HG02885 (cell line): ENCODE results near the gene ING3.

Experiments
- ATAC-seq: cut with Tn5 transposase; IDR thresholded peaks from one replicate; pipeline ENCODE4 v1.9.1; 2021; ENCODE audit warnings: mild to moderate bottlenecking; ENCODE audit not compliant: unreplicated experiment, poor library complexity

The ING3 gene, protein sequence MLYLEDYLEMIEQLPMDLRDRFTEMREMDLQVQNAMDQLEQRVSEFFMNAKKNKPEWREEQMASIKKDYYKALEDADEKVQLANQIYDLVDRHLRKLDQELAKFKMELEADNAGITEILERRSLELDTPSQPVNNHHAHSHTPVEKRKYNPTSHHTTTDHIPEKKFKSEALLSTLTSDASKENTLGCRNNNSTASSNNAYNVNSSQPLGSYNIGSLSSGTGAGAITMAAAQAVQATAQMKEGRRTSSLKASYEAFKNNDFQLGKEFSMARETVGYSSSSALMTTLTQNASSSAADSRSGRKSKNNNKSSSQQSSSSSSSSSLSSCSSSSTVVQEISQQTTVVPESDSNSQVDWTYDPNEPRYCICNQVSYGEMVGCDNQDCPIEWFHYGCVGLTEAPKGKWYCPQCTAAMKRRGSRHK

DNA sequence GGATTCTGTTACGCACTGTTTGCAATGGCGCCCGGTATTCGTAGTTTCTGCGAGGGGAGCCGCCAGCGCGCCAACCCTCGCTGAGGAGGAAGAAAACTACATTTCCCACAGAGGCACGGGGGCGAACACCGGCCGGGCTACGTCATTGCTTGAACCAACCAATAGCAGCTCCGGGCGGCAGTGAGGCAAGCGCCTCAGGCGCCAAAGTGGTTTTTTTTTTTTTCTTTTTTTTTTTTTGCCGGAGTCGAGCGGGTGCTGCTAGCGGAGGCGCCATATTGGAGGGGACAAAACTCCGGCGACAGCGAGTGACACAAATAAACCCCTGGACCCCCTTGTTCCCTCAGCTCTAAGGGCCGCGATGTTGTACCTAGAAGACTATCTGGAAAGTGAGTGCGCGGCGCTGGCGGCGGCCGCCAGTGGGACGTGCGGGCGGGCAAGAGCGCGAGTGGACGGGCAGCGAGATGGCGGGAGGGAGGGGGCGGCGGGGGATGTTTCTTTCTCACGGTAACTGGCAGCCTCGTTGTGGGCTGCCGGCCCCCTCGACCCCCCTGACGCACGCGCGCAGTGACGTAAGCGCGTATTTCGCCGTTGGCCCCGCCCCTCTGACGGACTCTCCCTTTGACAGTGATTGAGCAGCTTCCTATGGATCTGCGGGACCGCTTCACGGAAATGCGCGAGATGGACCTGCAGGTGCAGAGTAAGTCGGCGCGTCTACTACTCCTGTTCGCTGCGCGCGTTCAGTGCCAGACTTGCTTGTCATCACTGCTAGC, at the start of gene ING3:
TSS of gene ING3 (plus strand) at position 239 of the 770 bp plus-strand sequence. CDS start at position 359, 120 bp downstream.
- ATAC-seq, result peak; percentile 96

DNA sequence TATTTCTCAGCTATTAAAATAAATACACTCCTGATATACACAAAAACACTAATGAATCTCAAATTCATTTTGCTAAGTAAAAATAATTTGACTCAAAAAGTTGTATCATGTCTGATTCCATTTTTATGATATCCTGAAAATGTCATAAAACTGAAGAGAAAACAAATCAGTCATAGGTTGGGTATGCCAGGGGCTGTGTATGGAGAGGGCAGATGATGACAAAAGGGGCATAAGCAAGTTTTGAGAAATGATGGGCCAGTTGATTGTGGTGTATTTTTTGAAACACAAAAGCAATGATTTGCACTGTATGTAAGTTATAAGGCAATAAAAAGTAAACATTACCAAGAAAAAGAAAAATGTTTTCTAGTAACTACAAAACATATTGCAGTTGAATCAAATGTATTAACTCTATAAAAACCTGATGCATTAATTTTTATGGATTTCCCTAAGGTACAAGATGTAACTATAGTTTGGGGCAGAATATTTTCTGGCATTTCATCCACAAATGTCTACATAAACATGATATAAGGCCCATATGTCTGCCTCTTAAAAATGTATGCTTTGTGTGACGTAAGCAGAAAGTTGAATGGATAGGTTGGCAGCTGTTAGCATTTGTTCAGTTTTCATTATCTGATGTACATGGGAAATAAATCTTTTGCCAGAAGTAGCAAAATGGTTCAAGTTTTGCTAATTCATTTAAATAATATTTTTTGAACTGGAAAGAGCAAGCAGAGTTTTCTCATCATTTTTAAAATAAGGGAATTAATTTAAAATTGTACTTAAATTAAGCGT, 35.1 kb upstream of the ING3 start:
- no peak for ATAC-seq

DNA sequence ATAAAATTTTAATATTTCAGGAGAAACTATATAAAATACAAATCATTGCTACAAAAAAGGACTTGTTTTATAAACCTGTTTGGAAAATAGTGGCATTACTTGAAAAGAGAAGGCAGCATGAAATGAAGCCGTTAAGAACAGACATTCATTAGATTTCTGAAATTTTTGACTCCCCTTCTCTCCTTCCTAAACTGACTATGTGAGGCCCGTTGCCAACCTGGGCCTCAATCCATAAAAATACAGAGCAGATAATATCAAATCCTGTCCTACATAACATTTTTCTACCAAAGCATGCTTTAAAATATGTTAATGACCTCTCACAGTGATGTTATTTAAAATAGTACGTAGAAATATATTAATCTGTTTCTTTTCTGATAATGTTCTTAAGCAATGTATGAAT, 34.5 kb upstream of the ING3 start:
- no peak for ATAC-seq

DNA sequence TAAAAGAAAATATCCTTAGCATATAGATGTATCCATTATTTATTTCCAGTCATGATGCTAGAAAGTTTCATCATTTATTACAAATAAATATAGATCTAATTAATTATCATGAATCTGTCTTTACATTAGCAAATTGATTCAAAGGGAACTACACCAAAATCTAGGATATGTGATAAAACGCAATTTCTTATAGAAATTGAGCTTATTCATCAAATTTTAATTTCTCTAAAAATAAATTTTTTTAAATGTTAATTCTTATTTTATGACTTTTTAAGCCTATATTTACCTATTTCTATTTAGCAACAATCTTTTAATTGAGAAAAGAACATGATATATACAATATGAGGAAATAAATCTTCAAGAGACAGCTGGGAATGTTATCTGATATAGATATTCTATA, 34.0 kb upstream of the ING3 start:
- ATAC-seq, result no peak

DNA sequence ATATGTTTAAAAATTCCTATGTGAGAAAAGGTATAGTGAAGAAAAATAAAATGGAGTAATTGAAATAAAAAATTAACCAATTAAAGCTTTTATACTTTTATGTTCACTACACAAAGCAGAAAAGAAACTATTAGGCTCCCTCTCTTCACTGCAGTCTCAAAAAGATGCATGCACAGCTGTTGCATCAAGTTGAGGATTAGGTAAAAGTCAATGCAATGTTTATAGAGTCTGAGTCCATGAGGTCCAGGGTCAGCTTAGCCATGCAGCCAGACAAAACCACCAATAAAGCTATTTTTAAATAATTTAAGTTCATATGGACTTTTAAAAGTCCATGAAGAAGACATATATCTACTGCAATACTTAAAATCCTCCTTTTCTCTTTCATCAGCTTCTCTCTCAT, 31.1 kb upstream of the ING3 start:
- ATAC-seq, result no peak

DNA sequence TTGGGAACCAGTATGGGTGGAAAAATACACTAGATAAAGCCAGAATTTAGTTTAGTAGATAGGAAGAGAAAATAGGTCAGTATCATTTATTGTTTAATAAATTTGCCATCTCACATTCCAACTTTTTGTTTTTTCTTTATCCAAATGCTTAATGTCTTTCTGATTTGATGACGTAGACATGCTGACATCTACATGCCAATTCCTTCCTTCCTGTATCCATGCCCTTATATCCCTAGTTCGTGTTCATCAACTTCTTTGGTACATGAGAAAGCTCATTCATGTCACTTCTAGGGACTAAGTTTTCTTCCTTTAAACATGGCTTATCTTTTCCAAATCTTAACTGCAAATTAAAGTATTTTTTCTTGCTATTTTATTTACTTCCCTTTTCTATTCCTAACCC, 30.5 kb upstream of the ING3 start:
- no peak for ATAC-seq

DNA sequence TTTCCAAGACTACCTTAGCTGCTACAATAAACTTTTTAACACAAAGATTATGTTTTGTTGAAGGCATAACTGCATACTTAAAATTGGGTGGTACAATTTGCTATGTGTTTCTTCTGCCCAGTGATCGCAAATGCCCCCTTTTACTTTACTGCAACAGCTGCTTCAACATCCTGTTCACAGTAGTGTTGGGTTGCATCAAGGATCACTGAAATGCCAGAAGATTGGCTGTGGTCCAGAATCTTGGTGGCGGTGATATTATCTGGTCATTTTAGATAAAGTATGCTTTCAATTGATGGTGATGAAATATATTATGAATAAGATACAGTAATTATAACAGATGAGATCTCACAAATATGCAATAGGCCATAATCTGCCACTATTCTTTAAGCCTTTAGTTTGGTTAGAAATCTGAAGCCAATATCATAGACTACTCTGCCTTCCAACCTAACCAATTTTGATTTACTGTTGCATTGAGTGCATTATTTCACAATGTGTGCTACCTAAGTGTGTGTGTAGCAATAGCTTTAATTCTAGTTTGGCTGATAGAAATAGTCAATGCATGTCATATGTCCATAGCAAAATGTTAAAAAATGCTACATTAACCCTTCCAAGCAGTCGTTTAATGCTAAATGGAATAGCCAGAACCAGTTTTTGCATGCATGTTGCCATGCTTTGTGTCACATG, 29.8 kb upstream of the ING3 start:
- ATAC-seq, result no peak

DNA sequence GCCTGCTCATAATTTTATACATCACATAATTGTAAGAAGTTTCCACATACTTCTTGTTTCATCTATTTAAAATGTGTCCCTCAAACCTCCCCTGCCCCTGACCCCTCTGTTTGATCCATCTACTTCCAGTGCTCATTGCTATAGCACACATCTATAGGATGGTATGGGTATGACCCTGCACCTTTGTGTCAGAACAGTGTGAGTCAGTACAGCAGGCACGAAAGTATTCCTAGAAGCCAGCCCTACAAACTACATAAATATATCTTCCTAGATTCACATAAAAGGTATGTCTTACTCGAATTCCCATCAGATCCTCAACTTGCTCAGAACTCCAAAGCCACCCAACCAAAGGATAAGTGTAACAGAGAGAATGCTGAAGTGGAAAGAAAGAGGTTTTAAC, 25.7 kb upstream of the ING3 start:
- ATAC-seq, result no peak

DNA sequence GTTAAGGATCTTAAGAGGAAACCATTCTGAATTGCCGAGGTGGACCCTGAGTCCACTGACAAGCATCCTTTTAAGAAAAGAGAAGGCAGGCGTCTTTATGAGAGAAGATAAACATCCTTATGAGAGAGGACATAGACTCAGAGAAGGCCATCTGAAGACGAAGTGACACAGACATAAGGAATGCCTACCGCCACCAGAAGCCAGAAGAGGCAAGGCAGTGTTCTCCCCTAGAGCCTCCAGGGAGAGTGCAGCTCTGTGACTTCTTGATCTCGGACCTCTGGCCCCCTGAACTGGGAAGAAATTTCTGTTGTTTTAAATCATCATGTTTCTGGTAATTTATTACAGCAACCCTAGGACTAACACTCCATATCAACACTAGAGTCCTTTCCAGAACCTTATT, 25.2 kb upstream of the ING3 start:
- no peak for ATAC-seq

DNA sequence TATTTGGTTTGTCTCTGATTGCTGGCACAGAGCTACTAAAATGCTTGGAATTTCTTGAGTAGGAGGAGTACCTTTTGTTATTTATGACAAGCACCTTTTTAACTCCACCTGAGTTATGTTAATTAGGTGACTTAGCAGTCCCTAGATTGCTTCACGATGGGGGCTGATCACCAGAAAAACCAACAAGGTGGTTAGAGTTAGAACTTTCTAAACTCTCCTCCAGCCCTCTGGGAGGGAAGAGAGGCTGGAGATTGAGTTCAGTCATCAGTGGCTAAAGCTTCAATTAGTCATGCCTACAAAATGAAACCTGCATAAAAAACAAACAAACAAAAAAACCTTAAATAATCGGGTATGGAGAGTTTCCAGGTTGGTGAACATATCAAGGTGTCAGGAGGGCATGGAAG, 23.6 kb upstream of the ING3 start:
- ATAC-seq, result no peak

DNA sequence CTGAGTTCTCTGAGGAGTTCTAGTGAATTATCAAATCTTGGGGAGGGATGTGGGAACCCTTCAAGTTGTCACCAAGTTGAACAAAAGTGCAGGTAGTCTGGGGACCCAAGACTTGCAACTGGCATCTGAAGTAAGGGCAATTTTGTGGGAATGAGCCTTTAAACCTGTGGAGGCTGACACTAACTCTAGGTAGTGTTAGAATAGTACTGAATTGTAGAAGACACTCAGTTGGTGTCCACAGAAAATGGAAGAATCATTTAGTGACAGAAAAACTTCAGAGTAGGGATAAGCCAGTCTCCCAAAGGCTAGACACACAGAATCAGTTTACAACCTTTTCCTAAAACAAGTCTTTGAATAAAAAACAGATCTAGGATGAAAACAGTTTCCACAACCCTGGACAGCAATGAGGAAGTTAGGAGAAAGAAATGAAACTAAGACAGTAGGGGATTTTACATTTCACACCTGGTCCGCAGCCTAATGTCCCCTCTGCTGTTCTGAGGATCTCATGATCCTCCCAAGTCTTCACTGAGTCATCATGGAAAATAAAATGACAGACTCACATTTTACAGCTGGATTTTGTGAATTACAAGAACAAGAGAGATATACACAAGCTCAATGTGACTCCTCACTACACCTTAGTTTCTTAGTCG, 23.0 kb upstream of the ING3 start:
- peak; percentile 82 for ATAC-seq

DNA sequence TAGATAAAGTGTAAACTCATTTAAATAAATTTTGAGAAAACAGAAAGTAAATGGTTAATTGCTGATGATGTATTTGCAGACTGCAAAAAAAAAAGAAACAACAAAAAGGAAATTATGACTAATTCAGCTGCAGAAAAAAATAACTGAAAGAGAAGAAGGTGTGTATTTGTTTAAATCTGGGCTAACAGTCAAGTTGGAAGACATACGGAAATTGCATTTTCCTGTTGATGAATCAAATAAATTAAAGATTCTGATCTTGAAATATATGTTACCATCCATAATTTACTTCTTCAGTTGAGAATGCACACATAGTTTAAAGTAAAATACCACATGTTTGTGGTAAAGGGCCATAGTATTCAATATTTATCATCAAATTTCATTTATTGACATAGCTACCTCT, 19.3 kb upstream of the ING3 start:
- ATAC-seq, result no peak

DNA sequence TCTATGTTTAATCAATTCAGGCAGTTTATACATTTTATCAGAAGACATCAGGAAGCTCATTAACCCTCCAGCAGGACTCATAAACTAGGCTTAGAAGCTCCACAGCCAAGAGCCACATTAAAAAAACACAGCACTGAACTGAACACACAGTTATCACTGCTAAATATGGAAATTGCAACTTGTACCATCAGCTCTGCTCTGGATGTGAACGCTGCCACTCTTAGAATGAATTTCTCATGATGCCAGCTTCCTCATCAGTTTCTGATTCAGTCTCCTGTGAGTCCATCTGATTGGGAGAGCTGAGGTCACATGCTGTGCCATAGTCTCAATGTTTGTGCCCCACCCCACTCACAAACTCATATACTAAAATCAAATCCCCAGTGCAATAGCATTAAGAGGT, 17.1 kb upstream of the ING3 start:
- ATAC-seq, result no peak

DNA sequence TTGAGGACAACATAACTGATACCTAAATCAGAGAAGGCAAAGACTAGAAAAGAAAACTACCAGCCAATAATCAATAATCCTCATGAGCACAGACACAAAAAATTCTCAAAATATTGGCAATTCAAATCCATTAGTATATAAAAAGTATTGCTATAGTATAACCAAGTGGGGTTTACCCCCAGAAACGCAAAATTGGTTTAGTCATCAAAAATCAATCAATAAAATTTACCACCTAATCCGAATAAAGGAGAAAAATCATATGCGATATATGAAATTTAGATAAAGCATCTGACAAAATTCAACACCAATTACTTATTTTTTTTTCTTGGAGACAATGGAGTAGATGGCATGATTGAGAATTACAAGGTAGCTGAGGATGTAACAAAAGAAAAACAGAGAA, 11.2 kb upstream of the ING3 start:
- ATAC-seq, result no peak

DNA sequence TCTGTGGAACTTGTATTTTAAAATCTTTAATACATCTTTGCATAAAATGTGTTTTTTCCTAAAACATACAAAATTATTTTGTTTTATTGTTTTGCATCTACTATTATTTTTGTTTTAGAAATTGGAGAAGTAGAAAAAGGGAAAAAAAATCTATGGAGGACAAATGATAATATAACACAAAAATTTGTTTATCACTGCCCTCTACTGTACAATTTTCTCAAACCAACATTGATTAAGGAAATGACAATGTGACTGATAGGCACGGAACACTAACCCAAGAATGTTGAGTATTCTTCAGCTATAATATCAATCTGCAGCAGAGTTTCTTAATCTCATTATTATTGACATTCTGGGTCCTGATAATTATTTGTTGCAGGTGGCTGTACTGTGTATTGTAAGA, 9.5 kb upstream of the ING3 start:
- peak; percentile 65 for ATAC-seq

DNA sequence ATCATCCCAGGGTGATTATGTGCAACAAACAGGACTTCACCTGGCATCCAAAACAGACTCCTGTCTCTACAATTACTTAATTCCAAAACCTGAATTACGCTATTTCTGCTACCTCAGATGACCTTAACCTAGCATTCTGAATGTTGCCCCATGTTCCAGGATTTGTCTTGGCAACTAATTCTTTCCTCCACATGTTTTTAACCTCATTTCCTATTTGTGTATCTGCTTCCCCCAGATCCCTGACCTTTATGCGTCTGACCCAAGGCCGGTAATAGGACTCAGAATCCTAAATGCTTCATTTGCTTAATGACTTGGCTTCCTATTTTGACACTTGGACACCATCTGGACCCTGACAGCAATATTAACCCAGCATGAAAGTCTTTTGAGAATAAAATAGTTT, 8.7 kb upstream of the ING3 start:
- no peak for ATAC-seq

DNA sequence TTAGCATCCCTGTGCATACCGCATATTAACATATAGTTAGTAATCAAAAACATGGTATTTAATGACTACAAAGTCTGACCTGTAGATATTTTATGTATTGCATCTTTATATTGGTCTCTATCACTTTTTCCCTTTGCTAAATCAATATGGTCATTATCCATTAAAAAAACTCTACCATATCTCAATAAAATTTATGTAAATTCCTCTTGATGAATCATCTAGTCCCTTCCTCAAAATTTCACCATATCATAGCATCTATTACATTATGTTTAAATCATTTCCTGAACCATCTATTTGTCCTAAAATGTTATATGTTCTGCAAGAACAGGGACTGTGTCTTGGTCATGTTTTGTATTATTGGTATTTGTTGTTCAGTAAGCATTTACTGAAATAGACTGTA, 7.7 kb upstream of the ING3 start:
- ATAC-seq, result no peak

DNA sequence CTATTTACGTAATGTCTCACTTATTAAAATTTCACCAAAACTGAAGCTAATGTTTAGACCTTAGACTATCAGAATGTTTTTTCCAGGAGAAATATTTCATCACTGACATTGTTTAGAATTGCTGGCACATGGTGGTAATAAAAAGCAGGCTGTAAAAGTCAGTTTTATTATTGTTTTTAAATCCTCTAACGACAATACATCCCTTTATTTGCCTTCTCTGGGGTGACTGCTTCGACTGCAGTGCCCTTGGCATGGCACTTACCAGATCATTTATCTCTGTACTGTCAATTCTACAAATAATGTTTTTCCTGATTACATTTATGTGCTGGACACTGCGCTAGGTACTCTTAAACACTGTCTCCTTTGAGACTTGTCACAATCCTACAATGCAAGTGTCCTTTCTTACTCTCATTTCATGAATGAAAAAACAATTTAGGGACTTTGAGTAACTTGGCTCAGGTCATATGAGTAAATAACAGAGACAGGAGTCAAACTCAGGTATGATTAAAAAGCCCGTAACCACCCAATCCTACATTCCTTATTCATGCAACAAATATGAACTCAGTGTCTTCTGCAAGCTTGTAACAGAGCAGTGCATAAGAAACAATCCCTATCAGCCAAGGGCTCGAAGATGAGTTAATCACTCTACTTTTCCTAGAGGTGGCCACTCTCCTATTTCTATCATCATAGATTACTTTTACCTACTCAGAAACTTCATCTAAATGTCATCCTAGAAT, 5.6 kb upstream of the ING3 start:
- no peak for ATAC-seq

DNA sequence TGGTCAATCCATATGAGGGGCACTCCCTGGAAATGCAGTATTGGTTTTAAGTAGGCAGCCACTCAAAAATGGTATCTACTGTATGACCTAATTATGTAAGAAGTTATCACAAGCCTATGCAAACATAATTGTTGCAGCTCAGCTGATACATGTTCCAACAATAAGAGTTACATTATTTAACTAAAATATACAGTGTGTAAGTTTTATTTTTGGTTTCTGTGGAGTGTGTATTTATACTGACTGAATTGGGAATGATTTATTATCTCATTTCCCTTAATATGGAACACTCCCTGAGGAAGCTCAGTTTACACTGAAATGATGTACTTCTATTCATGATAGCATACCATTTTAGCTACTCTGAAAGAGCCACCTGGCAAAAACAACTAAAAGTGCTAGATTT, 2.6 kb upstream of the ING3 start:
- no peak for ATAC-seq
